NCI-H510A (cell line): Measurements from ENCODE around the gene MAPRE3.

Experiments
- DNase-seq: peaks from one replicate; lab custom pipeline; 2025; lab: John Stamatoyannopoulos, UW

The MAPRE3 gene

GRCh38 chr2:26950246-26950645 lies 20.2 kb upstream of the MAPRE3 start:
- no peak for DNase-seq

- DNase-seq = no peak
Observed at GRCh38 chr2:26951236-26951635, 19.2 kb upstream of the MAPRE3 start.

- no peak for DNase-seq
Observed at GRCh38 chr2:26952374-26952773, 18.1 kb upstream of the MAPRE3 start.

- no peak for DNase-seq
Observed at GRCh38 chr2:26954135-26954534, 16.3 kb upstream of the MAPRE3 start.

GRCh38 chr2:26957041-26957440 lies 13.4 kb upstream of the MAPRE3 start:
- no peak for DNase-seq

- DNase-seq = no peak
Observed at GRCh38 chr2:26957534-26957933, 12.9 kb upstream of the MAPRE3 start.

GRCh38 chr2:26959331-26959730 lies 11.1 kb upstream of the MAPRE3 start:
- no peak for DNase-seq

GRCh38 chr2:26964446-26965130 lies 5.8 kb upstream of the MAPRE3 start:
- DNase-seq = no peak

GRCh38 chr2:26968001-26968400 lies 2.4 kb upstream of the MAPRE3 start:
- no peak for DNase-seq

- DNase-seq = no peak
Observed at GRCh38 chr2:26969077-26969844, 1.2 kb upstream of the MAPRE3 start.

- no peak for DNase-seq
Observed at GRCh38 chr2:26970928-26971627, 641 bp downstream of the MAPRE3 start.

GRCh38 chr2:26971911-26972786 lies 1.7 kb downstream of the MAPRE3 start:
- no peak for DNase-seq

- no peak for DNase-seq
Observed at GRCh38 chr2:26974352-26974751, 3.9 kb downstream of the MAPRE3 start.

- no peak for DNase-seq
Observed at GRCh38 chr2:26975102-26975501, 4.7 kb downstream of the MAPRE3 start.

GRCh38 chr2:26975656-26976055 lies 5.2 kb downstream of the MAPRE3 start:
- DNase-seq = no peak

GRCh38 chr2:26976237-26976636 lies 5.8 kb downstream of the MAPRE3 start:
- DNase-seq = no peak

- no peak for DNase-seq
Observed at GRCh38 chr2:26977012-26977411, 6.6 kb downstream of the MAPRE3 start.

- peak; percentile 7 for DNase-seq
Observed at GRCh38 chr2:26978061-26978596, 7.7 kb downstream of the MAPRE3 start.

GRCh38 chr2:26979741-26980140 lies 9.3 kb downstream of the MAPRE3 start:
- no peak for DNase-seq

- no peak for DNase-seq
Observed at GRCh38 chr2:26980971-26981370, 10.5 kb downstream of the MAPRE3 start.

- DNase-seq = peak; percentile 18
Observed at GRCh38 chr2:26982102-26982742, 11.8 kb downstream of the MAPRE3 start.
